HepG2 (cell line): ENCODE data around the gene FAM89B. TPM values are rescaled to one million over a fixed set of nuclear protein-coding genes. Genes with fewer than 3 reads are reported as not detected.

Experiments used
- CBFB ChIP-seq: sonication (generic); formaldehyde crosslinking; IDR thresholded peaks from 2 replicates; pipeline ENCODE4 v1.4.0; 2020; ENCODE audit warnings: missing genetic modification reagents
- DDIT3 ChIP-seq: sonication (generic); formaldehyde crosslinking; IDR thresholded peaks from 2 replicates; pipeline ENCODE4 v1.4.0; 2020; ENCODE audit warnings: mild to moderate bottlenecking, missing genetic modification reagents
- EP300 ChIP-seq, 3 experiments: sonication (generic) in 1 of 3; formaldehyde crosslinking in 1 of 3; IDR thresholded peaks; 2 replicates each; pipeline versions ENCODE4 v1.5.1 to v1.6.1; 2011 to 2020; ENCODE audit warnings: low read depth in 2 of 3, low read length in 2 of 3, borderline replicate concordance in 1 of 3, improper control_type of control experiment in 1 of 3, mild to moderate bottlenecking in 1 of 3, missing genetic modification reagents in 1 of 3, moderate library complexity in 1 of 3
- KAT8 ChIP-seq: IDR thresholded peaks from 2 replicates; pipeline ENCODE4 v1.6.1; 2016; ENCODE audit warnings: missing genetic modification reagents, missing compliant biosample characterization
- KDM3A ChIP-seq: IDR thresholded peaks from 2 replicates; pipeline ENCODE4 v1.6.1; 2018; ENCODE audit warnings: low read depth, missing compliant biosample characterization
- KLF6 ChIP-seq: IDR thresholded peaks from 2 replicates; pipeline ENCODE4 v1.8.0; 2016; ENCODE audit warnings: missing biosample characterization, missing genetic modification reagents
- MAFK ChIP-seq, 2 experiments: IDR thresholded peaks in 1 of 2; conservative IDR thresholded peaks in 1 of 2; 2 replicates each; pipeline ENCODE4 v1.6.1; 2011; ENCODE audit warnings: improper control_type of control experiment in 2 of 2, low read length in 2 of 2
- MED13 ChIP-seq: sonication (generic); formaldehyde crosslinking; IDR thresholded peaks from 2 replicates; pipeline ENCODE4 v1.5.0; 2020; ENCODE audit warnings: missing genetic modification reagents
- PATZ1 ChIP-seq: sonication (generic); formaldehyde crosslinking; IDR thresholded peaks from 2 replicates; pipeline ENCODE4 v1.4.0; 2020; ENCODE audit warnings: missing genetic modification reagents
- RARA ChIP-seq: IDR thresholded peaks from 2 replicates; pipeline ENCODE4 v1.6.1; 2016; ENCODE audit warnings: missing genetic modification reagents, missing compliant biosample characterization
- REXO4 ChIP-seq: sonication (generic); formaldehyde crosslinking; IDR thresholded peaks from 2 replicates; pipeline ENCODE4 v1.8.0; 2022; ENCODE audit warnings: missing genetic modification reagents, mild to moderate bottlenecking, borderline replicate concordance
- SIX1 ChIP-seq: sonication (generic); formaldehyde crosslinking; IDR thresholded peaks from 2 replicates; pipeline ENCODE4 v1.4.0; 2020; ENCODE audit warnings: missing genetic modification reagents, borderline replicate concordance
- SNAPC2 ChIP-seq: sonication (generic); formaldehyde crosslinking; IDR thresholded peaks from 2 replicates; pipeline ENCODE4 v1.8.1; 2022; ENCODE audit warnings: mild to moderate bottlenecking, missing genetic modification reagents
- TEAD3 ChIP-seq: optimal IDR thresholded peaks from 2 replicates; pipeline ENCODE3; 2016; ENCODE audit warnings: borderline replicate concordance
- U2AF2 ChIP-seq: fragments of 200-400 bp; formaldehyde crosslinking; IDR thresholded peaks from 2 replicates; pipeline ENCODE4 v1.6.1; 2017; ENCODE audit warnings: low read depth, mild to moderate bottlenecking, low read length
- ZFP37 ChIP-seq: sonication (generic); formaldehyde crosslinking; IDR thresholded peaks from 2 replicates; pipeline ENCODE4 v1.4.0; 2020; ENCODE audit warnings: missing genetic modification reagents, borderline replicate concordance
- ZNF143 ChIP-seq: sonication (generic); formaldehyde crosslinking; IDR thresholded peaks from 2 replicates; pipeline ENCODE4 v1.4.0; 2020; ENCODE audit warnings: missing genetic modification reagents
- ZNF280D ChIP-seq: sonication (generic); formaldehyde crosslinking; IDR thresholded peaks from 2 replicates; pipeline ENCODE4 v1.5.1; 2020; ENCODE audit warnings: mild to moderate bottlenecking, missing genetic modification reagents
- ZNF282 ChIP-seq: fragments of 450-650 bp; IDR thresholded peaks from 2 replicates; pipeline ENCODE4 v1.6.1; 2018; ENCODE audit not compliant: partially characterized antibody
- ZNF468 ChIP-seq: sonication (generic); formaldehyde crosslinking; IDR thresholded peaks from 2 replicates; pipeline ENCODE4 v1.8.0; 2022; ENCODE audit warnings: mild to moderate bottlenecking, moderate library complexity, missing genetic modification reagents
- ZNF616 ChIP-seq: sonication (generic); formaldehyde crosslinking; IDR thresholded peaks from 2 replicates; pipeline ENCODE4 v1.5.0; 2020; ENCODE audit warnings: low read depth, mild to moderate bottlenecking, missing genetic modification reagents
- ZNF709 ChIP-seq: sonication (generic); formaldehyde crosslinking; IDR thresholded peaks from 2 replicates; pipeline ENCODE4 v1.5.0; 2020; ENCODE audit warnings: mild to moderate bottlenecking, missing genetic modification reagents
- polyA plus RNA-seq, 8 experiments: library from polyadenylated mRNA; depleted of rRNA in 3 of 8; stranded (reverse) in 7 of 8; unstranded in 1 of 8; fragments of >200 nt; fragmentation: Illumina TruSeq in 4 of 8; extraction: Trizol in 4 of 8; gene quantifications; 2 replicates each; pipeline versions ENCODE4 v1.2.1 to v1.2.3, GENCODE V29; 2011 to 2016; ENCODE audit warnings: low read depth in 4 of 8, missing spikeins in 1 of 8, mixed read lengths in 1 of 8; ENCODE audit not compliant: insufficient read depth in 1 of 8
- total RNA-seq, 5 experiments: library from RNA; depleted of rRNA; stranded (reverse); fragments of >200 nt; fragmentation: Illumina TruSeq; extraction: Trizol; gene quantifications; 2 replicates each; pipeline ENCODE4 v1.2.3, GENCODE V29; 2016; ENCODE audit warnings: low read depth in 1 of 5
- TF ChIP-seq, protein P1 (sequence below): sonication (generic); formaldehyde crosslinking; IDR thresholded peaks from 2 replicates; pipeline ENCODE4 v1.4.0; 2020; ENCODE audit warnings: missing genetic modification reagents, borderline replicate concordance
- TF ChIP-seq, protein P2 (sequence below): sonication (generic); formaldehyde crosslinking; IDR thresholded peaks from 2 replicates; pipeline ENCODE4 v1.8.0; 2022; ENCODE audit warnings: missing genetic modification reagents, low read depth, mild to moderate bottlenecking, borderline replicate concordance

Gene FAM89B
- total and polyA plus RNA-seq, 2 of the 13 experiments (the other 11 are each of a cell fraction or from before 2014, with no cell fraction given): 5.7 to 8.0 TPM

DNA sequence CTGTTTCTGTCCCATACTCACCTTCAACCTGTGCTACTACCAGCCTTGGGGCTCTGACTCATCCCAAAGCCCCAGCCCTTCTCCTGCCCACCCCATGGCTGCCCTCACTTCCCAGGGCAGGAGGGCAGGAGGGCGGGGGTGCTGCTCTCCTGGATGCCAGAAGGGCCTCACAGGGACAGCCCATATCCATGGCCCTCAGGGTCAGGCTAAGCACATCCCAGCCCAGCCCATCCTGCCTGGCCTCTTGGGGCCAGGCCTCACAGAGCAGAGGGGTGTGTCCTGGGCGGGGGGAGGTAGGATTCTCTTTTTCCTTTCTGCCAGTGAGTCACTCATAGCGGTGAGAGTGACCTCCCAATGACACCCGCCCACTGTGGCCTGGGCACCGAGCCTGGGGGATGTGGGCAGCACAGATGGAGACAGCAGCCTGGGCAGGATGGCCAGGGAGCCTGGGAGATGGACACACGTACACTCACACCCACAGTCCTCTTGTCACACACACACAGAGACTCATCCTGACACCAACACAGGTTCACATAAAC is 16.6 kb upstream of the FAM89B start (continued):
- TF ChIP-seq REXO4 (CRISPR knock-in tag) (no peak), ZFP37 (no peak), ZNF143 (CRISPR knock-in tag) (no peak), EP300 (IDR thresholded peaks at IDR 0.05; ENCODE audit: low read depth in 2 of 2, low read length in 2 of 2) (peak in 1 of 2 experiments; percentile 25; a peak in 1 of 4 replicates), EP300 (CRISPR knock-in tag; IDR thresholded peaks at IDR 0.05; ENCODE audit: borderline replicate concordance) (no peak), CBFB (CRISPR knock-in tag) (no peak), ZNF282 (no peak), TEAD3 (peak; percentile 56), ZNF468 (CRISPR knock-in tag) (0 out of 2 replicates have a peak, but pooled peaks have one; percentile 38), SIX1 (CRISPR knock-in tag) (no peak), MED13 (CRISPR knock-in tag) (no peak), RARA (CRISPR knock-in tag) (peak; percentile 87), MAFK (conservative IDR thresholded peaks at IDR 0.05 in 1 of 2, IDR thresholded peaks at IDR 0.05 in 1 of 2; ENCODE audit: low read length in 2 of 2) (no peak), KAT8 (CRISPR knock-in tag) (no peak; the same call in 1 of the 2 replicates), KLF6 (CRISPR knock-in tag) (no peak), SNAPC2 (no peak), DDIT3 (CRISPR knock-in tag) (no peak), U2AF2 (no peak), PATZ1 (CRISPR knock-in tag) (peak; percentile 86), ZNF709 (no peak), ZNF616 (CRISPR knock-in tag) (no peak), ZNF280D (CRISPR knock-in tag) (0 out of 2 replicates have a peak, but pooled peaks have one; percentile 24), KDM3A (CRISPR knock-in tag) (no peak)
- TF ChIP-seq, protein P1, sequence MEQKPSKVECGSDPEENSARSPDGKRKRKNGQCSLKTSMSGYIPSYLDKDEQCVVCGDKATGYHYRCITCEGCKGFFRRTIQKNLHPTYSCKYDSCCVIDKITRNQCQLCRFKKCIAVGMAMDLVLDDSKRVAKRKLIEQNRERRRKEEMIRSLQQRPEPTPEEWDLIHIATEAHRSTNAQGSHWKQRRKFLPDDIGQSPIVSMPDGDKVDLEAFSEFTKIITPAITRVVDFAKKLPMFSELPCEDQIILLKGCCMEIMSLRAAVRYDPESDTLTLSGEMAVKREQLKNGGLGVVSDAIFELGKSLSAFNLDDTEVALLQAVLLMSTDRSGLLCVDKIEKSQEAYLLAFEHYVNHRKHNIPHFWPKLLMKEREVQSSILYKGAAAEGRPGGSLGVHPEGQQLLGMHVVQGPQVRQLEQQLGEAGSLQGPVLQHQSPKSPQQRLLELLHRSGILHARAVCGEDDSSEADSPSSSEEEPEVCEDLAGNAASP: 0 out of 2 replicates have a peak, but pooled peaks have one; percentile 30
- TF ChIP-seq, protein P2, sequence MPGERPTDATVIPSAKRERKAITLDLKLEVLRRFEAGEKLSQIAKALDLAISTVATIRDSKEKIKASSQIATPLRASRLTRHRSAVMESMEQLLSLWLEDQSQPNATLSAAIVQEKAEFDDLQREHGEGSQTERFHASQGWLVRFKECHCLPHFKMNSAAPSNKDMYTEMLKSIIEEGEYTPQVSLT (CRISPR knock-in tag): no peak
